ENCODE results near the gene NR3C2. TPM values are rescaled to one million over a fixed set of nuclear protein-coding genes. Genes with fewer than 3 reads are reported as not detected.

NR3C2 gene
- total and polyA plus RNA-seq, 3 donors from 2014 or later = 17.6 to 28.1 (median 19.9) TPM

DNA sequence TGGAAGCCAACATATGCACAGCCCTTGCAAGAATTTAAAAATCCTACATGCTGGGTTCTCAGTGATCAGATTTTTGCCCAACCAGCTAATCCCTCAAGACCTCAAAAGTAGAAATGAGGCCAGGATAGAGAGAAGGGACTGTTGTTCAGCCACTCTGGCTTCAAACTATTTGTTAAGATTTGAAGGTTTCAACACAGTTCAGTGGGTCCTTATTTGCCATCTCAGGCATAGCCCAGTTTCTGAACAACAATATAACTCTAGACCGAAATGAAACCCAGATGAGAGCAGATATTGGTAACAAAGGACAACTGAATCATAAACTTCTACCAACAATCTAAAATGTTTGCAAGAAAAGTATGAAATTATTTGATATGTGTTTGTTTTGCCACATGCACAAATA, 237.3 kb downstream of the NR3C2 start:
- TF ChIP-seq, protein P1, sequence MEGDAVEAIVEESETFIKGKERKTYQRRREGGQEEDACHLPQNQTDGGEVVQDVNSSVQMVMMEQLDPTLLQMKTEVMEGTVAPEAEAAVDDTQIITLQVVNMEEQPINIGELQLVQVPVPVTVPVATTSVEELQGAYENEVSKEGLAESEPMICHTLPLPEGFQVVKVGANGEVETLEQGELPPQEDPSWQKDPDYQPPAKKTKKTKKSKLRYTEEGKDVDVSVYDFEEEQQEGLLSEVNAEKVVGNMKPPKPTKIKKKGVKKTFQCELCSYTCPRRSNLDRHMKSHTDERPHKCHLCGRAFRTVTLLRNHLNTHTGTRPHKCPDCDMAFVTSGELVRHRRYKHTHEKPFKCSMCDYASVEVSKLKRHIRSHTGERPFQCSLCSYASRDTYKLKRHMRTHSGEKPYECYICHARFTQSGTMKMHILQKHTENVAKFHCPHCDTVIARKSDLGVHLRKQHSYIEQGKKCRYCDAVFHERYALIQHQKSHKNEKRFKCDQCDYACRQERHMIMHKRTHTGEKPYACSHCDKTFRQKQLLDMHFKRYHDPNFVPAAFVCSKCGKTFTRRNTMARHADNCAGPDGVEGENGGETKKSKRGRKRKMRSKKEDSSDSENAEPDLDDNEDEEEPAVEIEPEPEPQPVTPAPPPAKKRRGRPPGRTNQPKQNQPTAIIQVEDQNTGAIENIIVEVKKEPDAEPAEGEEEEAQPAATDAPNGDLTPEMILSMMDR (IDR thresholded peaks at IDR 0.05) = no peak
- TF ChIP-seq POLR2A (IDR thresholded peaks at IDR 0.05) = no peak
- H3K9me3 ChIP-seq = no peaks in the 10 kb centered on the region
- no peak overlapping the region for H3K27ac ChIP-seq
- H3K36me3 ChIP-seq (ENCODE audit: low read depth, missing control alignments) = no peaks in the 10 kb centered on the region
- H3K4me1 ChIP-seq = no peaks in the 10 kb centered on the region
- H3K27me3 ChIP-seq = no peaks in the 10 kb centered on the region
- intact Hi-C loops (cut with DNase I; ENCODE audit: low total_unique reads) = no loop called here
- DNase-seq = no peak
- 91 to 95% methylated on average over 1 of the region's 1 CpG for whole genome bisulfite sequencing, 2 donors
- no peak overlapping the region for H3K4me3 ChIP-seq

DNA sequence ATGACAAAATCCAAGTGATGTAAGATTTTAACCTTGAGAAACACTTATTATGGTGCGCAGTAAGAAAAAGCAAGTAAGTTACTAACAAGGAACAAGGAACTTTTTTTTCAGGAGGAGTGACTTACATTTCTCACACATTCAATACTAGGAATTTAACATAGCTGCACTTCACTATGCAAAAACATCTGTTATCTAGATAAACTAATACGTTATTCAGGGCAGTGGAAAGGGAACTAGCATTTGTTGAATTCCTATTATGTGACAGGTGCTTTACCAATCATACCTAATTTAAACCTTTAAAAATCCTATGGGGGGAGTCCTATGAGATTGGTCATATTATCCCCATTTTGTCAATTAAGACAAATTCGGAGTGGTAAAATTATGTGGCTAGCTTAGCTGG, 238.0 kb downstream of the NR3C2 start:
- no peak overlapping the region for H3K27ac ChIP-seq

DNA sequence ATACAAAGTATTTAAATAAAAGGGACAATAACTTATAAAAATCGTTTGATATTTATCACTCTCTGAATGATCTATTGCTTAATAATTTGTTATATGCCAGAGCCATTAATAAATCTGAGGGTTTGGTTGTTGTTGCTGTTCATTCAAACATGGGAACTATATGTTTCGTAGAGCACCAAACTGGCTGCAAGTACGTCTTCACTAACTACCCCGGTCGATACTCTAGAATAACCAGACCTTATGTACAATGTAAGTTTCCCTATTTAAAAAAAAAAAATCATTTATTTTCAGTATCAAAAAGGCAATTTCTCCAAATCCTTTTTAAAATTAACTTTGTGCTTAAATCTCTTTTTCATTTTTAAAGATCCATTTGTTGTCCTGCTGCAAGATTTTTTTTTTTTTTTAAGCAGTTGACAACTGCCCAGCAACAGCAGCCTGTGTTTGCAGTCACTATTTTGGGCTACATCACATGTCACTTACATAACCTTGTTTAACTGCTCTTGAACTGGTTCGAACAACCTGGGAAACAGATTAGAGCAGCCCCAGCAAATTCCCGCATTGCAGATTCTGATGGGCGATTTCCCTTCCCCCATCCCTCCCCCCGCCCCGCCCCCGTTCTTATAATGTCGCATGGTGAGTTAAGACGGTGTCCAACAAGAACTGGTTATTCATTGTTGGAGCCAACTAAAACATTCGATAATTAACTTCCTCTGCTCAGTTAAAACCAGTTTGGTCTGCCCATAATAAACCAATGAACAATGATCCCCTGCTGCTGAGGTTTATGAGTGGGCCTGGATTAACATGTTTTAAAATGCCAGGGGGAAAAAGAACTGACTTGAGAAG, 238.9 kb downstream of the NR3C2 start:
- Histone ChIP-seq H3K36me3 (ENCODE audit: low read depth, missing control alignments) (no peaks in the 10 kb centered on the region), H3K27ac (no peak overlapping the region), H3K4me1 (no peaks in the 10 kb centered on the region), H3K27me3 (no peaks in the 10 kb centered on the region), H3K4me3 (no peak overlapping the region), H3K9me3 (no peaks in the 10 kb centered on the region)
- 60 to 64% methylated on average over 14 of the region's 14 CpGs for WGBS, 2 donors
- intact Hi-C loops (cut with DNase I; ENCODE audit: low total_unique reads) = no loop called here
- no peak for DNase-seq
- TF ChIP-seq, protein P1 (IDR thresholded peaks at IDR 0.05) = no peak
- TF ChIP-seq POLR2A (IDR thresholded peaks at IDR 0.05) = no peak

More for the DNA sequence above, 238.0 kb downstream of the NR3C2 start:
- no peak overlapping the region for H3K4me3 ChIP-seq
- H3K36me3 ChIP-seq (ENCODE audit: low read depth, missing control alignments) = no peaks in the 10 kb centered on the region
- no peaks in the 10 kb centered on the region for H3K27me3 ChIP-seq
- no peaks in the 10 kb centered on the region for H3K4me1 ChIP-seq
- DNase-seq = no peak
- intact Hi-C loops (cut with DNase I; ENCODE audit: low total_unique reads) = no loop called here
- 70 to 86% methylated on average over 3 of the region's 3 CpGs for WGBS, 2 donors
- TF ChIP-seq POLR2A (IDR thresholded peaks at IDR 0.05) = no peak
- TF ChIP-seq, protein P1 (IDR thresholded peaks at IDR 0.05) = no peak
- no peaks in the 10 kb centered on the region for H3K9me3 ChIP-seq

DNA sequence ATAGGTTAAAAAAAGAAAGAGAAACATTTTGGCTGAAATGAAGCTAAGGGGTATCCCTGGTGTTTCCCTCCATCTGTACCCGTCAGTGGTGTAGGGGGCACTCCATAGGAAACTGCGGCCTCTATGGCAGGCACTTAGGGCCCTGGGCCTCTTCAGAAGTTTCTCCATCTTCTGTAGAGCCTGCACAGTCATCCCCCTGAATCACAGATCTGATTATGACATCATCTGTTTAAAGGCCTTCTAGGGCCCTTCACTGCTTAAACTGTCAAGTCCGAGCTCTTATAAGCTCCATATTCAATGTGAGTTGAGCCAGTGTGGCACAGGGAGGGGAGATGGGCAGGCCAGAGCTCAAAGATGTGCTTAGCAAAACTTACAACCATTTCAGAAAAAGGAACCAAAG, 241.3 kb downstream of the NR3C2 start:
- Histone ChIP-seq H3K9me3 (no peaks in the 10 kb centered on the region), H3K4me3 (no peak overlapping the region), H3K27ac (no peak overlapping the region), H3K4me1 (no peaks in the 10 kb centered on the region), H3K36me3 (ENCODE audit: low read depth, missing control alignments) (no peaks in the 10 kb centered on the region), H3K27me3 (no peaks in the 10 kb centered on the region)
- intact Hi-C loops (cut with DNase I; ENCODE audit: low total_unique reads) = no loop called here
- TF ChIP-seq, protein P1 (IDR thresholded peaks at IDR 0.05) = no peak
- 92 to 93% methylated on average over 3 of the region's 3 CpGs for WGBS, 2 donors
- no peak for DNase-seq

DNA sequence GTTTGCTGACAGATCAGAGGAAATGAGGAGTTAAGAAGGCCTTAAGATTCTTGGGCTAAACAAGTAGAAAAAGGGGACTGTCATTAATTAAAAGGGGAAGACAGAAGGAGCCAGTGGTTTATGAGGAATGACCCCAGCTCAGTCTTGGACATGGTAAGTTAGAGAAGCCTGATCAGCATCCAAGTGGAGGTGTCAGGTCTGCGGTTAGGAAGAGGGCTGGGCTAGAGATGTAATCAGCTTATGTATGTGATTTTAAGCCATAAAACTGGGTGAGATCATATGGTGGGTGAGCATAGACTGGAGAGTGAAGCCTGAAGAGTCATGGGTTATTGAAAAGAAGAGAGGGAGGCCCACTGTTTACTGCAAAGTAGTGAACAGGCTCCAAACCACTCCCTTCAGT, 246.1 kb downstream of the NR3C2 start:
- Histone ChIP-seq H3K4me1 (peaks cover 8% of the 10 kb centered on the region), H3K27me3 (no peaks in the 10 kb centered on the region), H3K9me3 (no peaks in the 10 kb centered on the region), H3K4me3 (no peak overlapping the region), H3K27ac (no peak overlapping the region), H3K36me3 (ENCODE audit: low read depth, missing control alignments) (no peaks in the 10 kb centered on the region)
- no peak for DNase-seq
- TF ChIP-seq, protein P1 (IDR thresholded peaks at IDR 0.05) = no peak
- TF ChIP-seq POLR2A (IDR thresholded peaks at IDR 0.05) = no peak
- WGBS, 2 donors = 92 to 95% methylated on average over 1 of the region's 1 CpG
- intact Hi-C loops (cut with DNase I; ENCODE audit: low total_unique reads) = no loop called here

Measured in testis (tissue), 3 donors.